GM18870 (cell line): Measurements from ENCODE around the gene RFNG.

Source experiments
- ATAC-seq: cut with Tn5 transposase; IDR thresholded peaks from one replicate; pipeline ENCODE4 v1.9.1; 2021; ENCODE audit warnings: moderate library complexity; ENCODE audit not compliant: unreplicated experiment

Gene RFNG

DNA sequence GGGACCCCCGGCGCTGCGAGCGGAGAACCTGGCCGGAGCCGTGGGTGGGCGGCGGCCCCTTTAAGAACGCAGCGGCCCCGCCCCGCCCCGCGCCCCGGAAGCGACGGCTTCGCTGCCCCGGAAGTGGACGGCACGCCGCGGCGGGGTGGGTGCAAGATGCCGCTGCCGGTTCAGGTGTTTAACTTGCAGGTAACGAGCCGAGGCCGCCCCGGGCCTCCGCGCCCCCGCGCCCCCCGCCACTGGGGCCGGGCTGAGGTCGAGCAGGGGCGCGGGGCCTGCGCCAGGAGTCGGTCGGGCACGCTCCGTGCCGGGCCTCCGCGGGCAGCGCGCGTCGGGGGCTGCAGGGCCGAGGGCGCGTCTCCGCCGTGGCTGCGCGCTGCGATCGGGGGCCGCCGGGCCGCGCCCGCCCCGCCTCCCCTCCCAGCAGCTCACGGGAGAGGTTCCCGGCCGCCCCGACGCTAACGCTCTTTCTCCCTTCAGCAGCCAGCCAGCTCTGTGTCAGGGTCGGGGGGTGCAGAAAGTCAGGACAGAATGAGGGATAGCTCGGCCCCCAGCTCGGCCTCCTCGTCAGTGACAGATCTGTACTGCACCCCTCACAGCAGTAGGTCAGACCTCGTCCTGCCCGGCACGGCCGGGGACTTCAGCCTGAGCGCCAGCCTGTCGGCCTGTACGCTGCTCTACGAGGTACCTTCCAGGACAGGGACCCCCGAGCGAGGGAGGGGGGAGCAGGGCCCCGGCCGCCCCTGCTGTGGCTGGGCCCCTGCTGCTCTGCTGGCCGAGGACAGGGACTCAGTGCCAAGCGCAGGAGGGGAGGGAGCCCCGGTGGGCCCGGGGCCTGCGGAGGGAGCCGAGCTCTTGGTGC, at the start of gene RFNG, which contains the start of gene GPS1:
Gene RFNG (minus strand): TSS at position 36 of the 862 bp plus-strand sequence. CDS start 45 bp downstream, outside the sequence.
Gene GPS1 (plus strand): TSS at position 123 of the 862 bp plus-strand sequence. CDS start 34 bp downstream, at position 157.
- no peak for ATAC-seq

GRCh38 chr17:82101301-82101715, 49.7 kb upstream of the RFNG start:
- ATAC-seq = no peak

GRCh38 chr17:82100502-82101298, 49.1 kb upstream of the RFNG start:
- no peak for ATAC-seq

DNA sequence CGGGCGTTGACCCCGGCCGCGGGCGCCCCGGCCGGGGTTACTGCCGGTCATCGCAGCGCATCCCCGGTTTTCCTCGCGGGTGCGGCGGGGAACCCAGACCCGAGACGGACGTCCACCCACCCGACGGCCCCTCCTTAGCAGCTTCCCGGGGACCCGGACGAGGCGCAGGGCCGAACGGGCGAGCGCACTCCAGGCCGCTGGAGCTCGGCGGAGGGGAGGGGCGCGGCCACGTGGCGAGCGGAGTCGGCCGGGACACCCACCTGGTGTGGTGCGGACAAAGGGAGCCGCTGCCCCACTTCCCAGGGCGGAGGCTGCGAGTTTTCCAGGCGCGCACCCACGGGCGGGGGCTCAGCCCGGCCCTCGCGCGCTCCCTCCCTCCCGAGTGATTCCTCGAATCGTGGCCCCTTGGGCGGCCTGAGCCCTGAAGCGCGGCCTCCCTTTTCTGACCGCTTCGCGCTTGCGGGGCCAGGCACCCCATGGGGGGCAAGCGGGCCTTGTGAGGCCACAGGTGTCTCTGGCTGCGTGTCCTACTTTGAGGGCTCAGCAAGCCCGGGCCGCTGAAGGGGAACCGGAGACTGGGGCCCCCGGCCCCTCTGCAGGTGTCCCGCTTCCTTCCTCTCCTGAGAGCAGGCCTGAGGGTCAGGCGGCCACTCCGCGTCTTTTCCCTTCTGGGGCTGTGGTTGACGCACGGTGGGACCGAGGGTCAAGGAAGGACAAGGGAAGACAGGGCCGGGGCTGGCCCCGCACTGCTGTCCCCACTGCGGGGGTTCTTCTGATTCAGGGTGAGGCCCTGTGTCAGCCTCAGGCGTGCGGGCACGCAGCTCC, 47.5 kb upstream of the RFNG start:
- no peak for ATAC-seq

- ATAC-seq = peak; percentile 56
These were observed 46.7 kb upstream of the RFNG start, which contains the start of gene FASN for GRCh38 chr17:82098169-82098938. TSS of gene FASN (minus strand) at chr17:82098236. CDS start at chr17:82096445, 1,791 bp downstream.

DNA sequence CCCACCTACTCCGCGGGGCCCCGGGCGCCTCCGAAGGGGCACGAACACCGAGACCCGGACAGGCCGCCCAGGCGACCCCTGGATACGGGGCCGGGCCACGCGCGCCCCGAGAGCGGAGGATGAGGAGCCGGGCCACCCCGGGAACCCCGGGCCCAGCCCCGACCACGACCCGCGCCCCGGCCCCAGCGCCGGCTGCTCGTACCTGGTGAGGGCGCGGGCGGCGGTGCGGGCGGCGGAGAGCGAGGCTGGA, 46.2 kb upstream of the RFNG start:
- peak; percentile 14 for ATAC-seq

DNA sequence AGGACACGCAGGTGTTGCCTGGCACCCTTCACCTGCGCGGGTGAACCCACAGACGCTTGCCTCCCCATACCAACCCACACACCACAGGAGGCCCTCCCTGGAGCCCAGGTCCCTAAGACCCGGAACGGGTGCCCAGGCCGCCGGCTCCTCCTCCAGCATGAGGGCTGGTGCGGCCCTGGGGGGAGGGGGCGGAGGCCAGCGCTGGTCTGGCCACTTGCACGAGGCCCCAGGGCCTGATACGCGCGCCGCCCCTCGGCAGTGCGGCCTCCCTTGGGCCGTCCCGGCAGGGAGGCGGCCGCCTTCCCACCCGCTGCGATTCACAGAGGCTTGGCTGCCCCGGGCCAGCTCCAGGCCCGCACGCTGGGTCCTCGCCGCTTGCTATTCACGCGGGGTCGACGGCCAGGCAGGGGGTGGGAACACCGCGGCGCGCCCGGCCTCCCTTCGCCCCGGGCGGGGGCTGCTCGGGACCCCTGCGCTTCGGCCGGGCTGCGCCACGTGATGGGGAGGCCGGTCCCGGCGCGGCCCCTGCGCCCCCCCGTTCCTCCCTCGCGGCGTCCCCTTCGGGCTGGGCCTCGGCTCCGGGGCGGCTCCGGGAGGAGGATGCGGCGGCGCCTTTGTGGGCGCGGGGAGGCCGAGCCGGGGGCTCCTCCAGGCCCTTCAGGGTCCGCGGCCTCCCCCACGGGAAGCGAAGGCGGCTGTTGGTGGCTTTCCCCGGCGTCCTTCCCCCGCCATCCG, 45.7 kb upstream of the RFNG start:
- ATAC-seq = no peak

DNA sequence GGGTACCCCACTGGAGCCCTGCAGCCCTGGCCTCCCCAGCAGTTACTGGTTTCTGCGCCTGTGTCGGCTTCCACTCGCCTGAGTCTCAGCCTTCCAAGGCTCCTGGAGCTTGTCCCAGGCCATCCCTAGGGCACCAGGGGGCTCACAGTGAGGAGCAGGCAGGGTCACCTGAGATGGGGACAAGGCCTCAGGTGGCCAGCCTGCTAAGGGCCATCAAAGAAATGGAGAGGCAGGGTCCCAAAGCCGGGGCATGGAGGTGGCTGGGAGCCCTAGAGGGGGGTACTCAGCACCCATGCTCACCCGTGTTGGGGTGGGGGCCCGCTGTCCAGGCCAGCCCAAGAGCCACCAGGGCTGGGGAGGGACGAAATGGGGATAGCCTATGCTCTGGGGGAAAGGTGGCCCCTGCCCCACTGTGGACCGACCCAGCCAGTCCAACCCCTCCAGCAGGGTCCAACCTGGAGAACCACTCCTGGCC, 45.1 kb upstream of the RFNG start:
- ATAC-seq = no peak

- ATAC-seq = no peak
These were observed 44.4 kb upstream of the RFNG start for GRCh38 chr17:82095777-82096708.

DNA sequence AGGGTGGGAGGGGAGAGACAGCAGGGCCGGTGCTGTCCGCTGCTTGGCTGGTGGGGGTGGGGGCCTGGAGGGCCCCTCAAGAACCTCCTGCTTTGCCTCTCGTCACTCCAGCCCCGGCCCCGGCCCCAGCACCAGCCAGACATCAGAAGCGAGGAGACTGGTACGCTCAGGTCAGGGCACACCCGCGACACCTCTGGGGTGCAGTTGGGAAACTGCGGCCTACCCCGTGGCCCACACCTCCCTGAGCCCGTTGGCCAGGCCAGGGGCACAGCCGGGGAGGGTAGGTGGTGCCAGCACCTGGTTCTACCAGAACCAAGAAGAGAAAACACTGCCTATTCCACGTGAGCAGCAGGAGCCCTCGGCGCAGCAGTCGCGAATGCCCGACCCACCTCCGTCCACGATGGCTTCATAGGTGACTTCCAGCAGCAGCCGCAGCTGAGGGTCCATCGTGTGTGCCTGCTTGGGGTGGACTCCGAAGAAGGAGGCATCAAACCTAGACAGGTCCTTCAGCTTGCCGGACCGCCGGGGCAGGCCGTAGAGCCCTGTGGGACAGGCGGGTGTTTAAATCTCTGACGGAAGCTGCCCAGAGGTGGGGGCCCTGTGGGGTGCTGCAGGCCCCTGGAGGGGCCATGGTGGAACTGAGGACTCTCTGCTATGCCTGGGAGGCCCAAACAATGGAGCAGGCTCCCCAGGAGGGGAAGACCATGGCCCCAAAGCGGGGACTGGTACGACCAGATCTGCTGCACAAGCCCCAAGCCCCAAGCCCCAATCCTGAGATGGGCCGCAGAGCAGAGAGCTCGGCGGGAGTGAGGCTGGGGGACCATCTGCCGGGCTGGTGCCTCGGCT, 43.5 kb upstream of the RFNG start:
- no peak for ATAC-seq

DNA sequence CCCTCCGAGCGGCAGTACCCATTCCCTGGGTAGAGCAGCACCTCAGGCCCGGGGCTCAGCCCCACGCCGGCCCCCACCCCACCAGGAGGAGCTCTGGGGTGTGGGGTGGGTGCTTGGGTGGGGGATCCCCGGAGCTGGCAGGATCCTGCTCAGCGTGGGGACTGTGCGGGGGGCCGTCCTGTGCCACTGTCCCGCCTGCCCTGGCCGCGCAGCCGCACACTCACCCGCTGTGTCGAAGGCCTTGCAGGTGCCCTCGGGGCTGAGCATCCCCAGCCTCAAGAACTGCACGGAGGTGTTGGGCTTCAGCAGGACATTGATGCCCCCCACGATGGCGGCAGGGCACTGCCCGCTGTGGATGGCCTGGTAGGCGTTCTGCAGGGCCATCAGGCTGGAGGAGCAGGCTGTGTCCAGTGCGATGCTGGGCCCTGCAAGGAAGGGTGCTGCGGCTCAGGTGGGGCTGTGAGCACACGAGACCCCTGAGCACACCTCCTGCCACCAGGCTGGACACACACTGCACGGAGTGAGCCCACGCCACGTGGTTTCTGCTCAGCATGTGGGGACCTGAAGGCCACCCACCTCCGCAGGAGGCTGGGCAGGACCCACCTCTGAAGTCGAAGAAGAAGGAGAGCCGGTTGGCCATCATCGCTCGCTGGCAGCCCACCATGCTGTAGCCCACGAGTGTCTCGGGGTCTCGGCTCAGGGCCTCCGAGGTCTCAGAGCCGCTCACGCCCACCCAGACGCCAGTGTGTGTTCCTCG, 41.6 kb upstream of the RFNG start:
- no peak for ATAC-seq

DNA sequence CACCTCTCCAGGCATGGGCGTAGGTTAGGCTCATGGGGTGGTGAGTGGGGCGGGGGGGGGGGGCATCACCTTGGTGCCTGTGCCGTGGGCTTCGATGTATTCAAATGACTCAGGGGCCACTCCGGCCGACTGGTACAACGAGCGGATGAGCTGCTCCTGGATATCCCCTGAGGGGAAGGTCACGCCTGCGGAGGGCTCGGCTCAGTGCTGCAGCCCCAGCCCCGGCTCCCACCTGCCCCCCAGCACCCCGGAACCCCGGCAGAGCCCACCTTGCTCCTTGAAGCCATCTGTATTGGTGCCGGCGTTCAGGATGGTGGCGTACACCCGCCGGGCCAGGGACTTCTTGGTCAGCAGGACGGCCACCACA, 41.0 kb upstream of the RFNG start:
- no peak for ATAC-seq

GRCh38 chr17:82092094-82092586, 40.5 kb upstream of the RFNG start:
- ATAC-seq = no peak

DNA sequence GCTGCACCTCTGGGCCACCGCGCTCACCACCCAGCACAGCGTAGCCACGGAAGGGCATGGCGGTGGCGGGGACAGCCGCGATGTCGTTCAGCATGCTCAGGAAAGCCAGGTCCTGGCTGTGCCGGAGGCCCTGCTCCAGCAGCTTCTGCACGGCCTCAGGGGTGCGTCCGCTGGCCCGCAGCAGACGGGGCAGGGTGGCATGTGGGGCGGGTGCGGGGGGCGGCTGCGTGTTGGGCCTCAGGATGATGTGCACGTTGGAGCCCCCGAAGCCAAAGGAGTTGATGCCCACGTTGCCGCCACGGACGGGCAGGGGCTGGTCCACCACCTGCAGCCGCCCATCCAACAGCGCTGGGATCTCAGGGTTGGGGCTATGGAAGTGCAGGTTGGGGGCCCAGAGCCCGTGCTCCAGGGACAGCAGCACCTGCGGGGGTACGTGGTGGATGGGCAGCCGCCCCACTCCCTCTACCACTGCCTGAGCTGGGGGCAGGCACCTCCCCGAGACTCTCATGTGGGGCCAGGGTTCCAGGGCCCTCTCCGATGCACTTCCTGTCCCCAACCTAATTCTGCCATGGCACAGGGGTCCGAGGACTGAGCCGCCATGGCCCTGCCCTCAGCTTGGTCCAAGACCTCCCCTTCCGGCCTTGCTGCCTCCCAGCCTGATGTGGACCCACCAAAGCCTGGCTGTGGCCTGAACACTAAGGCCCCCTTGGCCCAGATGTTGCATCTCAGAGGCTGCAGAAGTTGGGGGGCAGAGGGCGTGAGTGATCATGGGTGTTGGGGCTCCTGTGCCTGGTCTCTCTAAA, 39.9 kb upstream of the RFNG start:
- ATAC-seq = no peak

- ATAC-seq = no peak
These were observed 39.1 kb upstream of the RFNG start for GRCh38 chr17:82090549-82091263.
